Hematopoietic multipotent progenitor cell treated with erythropoietin and hydrocortisone succinate and interleukin-3 and kit ligand, for 8 days (in vitro differentiated cells): ENCODE data around the gene ARHGAP42.

Experiments
- DNase-seq: peaks from one replicate; pipeline ENCODE4 v3.0.0-alpha.2; 2015

Gene ARHGAP42

GRCh38 chr11:100808904-100809491, 121.9 kb downstream of the ARHGAP42 start:
- DNase-seq = peak; percentile 95

DNA sequence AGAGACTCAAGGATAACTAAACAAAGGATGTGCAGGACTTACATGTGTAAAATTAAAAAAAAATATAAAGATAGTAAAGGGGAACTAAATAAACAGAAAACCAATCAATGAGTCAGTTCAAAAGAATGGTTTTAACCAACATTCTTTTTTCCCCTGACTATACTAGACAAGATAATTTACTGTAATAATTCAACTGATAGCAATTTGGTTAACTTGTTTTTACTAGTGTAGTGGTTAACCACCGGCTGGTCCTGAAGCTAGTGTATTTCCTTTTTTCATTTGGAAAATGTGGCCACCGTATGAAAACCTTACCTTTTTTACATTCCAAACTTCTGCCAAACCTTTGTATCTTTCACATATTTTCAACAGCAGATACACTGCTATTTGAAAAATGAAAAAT, 123.1 kb downstream of the ARHGAP42 start:
- DNase-seq = no peak

DNA sequence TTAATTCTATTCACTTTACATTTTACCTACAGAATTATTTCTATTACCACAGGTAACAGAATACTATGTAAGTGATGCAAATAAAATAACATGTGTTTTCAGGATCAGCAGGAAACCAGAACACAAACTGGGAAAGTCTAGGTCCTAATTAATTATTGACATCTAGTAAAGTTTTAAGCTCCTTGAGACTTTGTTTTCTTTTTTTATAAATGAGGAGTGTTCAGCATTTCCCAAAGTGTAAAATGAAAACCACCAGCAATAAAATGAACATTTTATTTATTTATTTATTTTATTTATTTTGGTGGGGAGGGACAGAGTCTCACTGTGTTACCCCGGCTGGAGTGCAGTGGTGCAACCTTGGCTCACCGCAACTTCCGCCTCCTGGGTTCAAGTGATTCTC, 123.6 kb downstream of the ARHGAP42 start:
- no peak for DNase-seq

DNA sequence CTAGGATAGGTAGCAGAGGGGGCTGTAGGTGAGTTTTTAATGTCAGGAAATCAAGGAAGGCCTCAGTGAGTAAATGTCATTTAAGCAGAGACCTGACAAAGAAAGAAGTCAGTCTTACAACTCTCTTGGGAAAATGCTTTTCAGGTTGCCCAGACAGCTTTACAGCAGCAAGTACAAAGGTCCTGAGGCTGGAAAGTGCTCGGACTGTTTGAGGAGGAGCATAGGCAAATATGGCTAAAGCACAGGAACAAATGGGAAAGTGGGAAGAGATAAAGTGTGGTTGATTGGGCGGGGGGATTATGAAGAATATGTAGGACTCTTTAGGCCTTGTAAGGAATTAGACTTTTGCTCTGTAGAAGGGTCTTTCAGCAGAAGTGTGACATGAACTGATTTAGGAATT, 125.4 kb downstream of the ARHGAP42 start:
- DNase-seq = no peak

GRCh38 chr11:100815787-100816330, 128.8 kb downstream of the ARHGAP42 start:
- DNase-seq = no peak

DNA sequence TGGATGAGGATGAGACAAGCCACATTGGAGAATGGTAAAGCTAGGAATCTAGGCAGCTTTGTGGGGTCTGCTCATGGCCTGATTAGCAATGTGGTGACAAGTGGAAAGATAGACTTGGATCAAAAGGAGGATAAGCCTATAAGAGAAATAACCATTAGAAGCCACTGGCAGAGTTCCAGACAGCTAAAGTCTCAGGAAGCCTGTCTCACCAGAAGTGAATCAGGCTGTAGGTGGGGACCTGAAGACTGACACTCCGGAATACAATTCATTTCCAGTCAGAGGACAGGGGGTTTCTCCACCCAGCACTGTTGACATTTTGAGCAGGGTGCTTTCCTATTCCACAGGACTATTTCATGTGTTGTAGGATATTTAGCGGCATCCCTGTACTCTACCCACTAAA, 129.7 kb downstream of the ARHGAP42 start:
- DNase-seq = peak; percentile 24

- no peak for DNase-seq
Measured at GRCh38 chr11:100817620-100818019, 130.5 kb downstream of the ARHGAP42 start.

DNA sequence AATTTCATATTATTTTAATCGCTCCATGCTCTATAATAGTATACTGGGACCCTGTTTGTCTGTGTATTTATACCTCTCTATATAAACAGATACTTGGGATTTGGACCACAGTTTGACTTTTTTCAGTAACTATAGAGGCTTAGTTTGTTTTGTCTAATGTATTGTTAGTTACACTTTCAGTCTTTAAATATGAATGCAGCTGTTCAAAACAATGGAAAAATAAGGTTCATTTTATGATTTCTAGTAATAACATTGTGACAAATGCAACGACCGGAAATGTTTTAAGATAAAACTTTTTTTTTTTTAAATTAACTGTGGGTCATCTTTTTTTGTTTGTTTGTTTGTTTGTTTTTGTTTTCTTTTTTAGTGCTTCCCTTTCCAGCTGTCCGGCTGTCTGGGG, 133.5 kb downstream of the ARHGAP42 start:
- DNase-seq = no peak

DNA sequence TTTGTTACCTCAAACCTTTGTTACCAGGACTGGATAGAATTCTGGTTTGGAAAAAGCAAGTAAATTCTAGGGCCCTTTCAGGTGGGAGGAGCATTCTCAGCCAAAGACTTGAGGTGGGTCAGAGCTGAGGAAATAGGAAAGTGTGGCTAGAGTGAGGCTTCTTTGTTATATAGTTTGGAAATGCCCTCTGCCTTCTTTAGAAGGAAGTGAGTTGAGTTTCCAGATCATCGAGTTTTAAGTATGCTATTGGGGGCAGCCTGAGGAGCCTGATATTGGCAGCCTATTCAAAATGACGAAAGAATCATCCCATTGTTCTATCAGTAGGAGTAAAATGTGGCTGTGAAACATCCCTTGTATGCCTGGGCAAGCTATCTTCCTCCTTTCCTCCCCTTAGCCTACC, 134.1 kb downstream of the ARHGAP42 start:
- DNase-seq = no peak

DNA sequence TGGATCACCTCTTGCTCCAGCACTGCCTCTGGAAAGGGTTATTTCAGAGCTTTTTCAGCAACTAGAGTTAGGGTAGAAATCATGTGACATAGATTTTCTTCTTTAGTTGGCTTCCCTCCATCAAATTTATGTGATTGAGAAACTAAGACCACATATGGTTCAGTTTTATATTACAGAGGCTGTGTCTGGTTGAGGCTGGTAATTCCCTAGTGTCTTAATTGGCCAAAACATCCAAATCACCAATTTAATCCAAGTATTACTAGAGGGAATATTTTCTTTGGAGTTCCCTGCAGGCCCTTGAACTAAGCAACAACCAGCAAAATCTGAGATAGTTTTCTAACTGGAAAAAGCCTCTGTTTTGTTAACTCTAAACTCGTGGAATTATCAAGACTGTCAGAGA, 136.3 kb downstream of the ARHGAP42 start:
- no peak for DNase-seq

DNA sequence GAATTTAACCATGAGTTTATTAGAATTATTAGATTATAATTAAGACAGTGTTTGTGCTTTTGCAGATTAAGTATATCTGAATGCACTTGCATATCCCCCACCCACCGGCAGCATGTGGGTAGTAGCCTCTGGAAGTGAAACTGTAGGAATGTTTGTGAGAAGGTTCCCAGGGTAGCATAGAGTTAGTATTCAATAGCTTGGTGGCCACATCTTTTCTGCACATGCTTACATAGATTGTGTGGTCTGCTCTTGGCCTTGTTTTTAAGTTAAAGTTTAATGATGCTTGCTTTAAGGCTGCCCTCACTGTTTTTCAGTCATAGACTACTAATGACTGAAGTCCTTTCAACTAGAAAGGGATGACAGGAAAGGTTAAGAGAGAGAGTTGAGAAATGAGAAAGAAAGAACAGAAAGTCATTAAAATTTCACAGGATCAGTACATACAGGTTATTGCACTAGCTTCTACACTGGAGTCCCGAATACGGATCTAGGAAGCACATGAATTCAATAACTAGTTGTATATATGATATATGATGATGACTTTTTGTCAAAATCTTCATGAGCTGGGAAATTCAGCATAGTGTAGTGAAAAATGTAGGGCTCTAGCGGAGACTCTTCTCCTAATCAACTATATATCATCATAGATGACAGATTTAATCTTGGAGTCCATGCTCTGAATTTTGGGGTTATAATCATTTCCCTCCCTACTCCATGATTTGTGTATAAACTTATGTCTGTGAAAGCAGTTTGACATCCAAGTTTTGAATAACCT, 137.1 kb downstream of the ARHGAP42 start:
- no peak for DNase-seq

- DNase-seq = no peak
Measured at GRCh38 chr11:100825626-100826025, 138.5 kb downstream of the ARHGAP42 start.

DNA sequence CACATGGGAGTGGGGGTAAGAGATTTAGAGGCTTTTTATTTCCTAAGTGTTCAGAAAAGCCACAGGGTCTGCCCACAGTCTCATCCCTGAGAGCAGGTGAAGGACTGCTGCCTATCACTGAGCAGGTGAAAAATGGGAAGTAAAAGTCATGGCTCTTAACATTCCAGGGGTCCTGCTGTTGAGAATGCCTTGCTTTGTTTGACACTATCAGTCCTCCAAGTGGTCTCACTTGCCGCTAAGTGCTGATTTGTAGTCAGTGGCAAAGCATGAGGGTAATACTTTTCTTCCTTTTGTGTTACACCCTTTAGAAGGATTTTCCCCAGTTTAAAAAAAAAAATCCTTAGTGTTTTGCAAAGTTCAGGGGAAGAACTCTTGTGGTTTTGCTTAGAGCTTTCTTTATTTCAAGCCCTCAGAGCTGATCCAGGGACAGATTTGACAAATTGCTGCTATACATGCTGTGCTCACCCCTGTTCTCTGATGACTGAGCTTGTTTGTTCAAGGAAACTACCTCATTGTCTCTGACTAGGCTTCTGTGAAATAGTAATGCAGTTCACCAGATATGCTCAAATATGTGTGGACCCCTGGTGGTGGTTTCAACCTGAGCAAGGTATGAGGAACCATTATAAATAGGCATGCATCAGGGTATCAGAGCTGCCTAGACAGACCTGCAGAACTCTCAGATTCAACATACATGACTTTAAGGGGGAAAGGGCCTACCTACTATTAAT, 141.0 kb downstream of the ARHGAP42 start:
- DNase-seq = peak; percentile 29

DNA sequence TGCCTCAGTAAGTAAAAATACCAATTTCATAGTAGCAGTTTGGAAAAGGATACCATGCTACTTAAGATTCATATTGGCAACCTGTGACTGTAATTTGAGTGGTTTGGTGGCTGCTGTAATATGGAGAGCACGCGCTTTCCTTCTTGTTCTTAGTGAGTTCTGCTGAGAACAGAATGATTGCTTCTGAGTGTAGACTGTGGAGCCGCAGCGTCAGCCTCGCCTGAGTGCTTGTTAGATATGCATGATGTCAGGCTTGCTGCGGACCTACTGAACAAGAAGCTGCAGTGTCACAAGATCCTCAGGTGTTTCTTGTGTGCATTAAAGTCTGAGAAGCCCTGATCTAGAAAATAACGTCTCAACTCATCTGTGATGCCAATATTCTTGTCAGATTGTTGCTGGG, 143.2 kb downstream of the ARHGAP42 start:
- no peak for DNase-seq

DNA sequence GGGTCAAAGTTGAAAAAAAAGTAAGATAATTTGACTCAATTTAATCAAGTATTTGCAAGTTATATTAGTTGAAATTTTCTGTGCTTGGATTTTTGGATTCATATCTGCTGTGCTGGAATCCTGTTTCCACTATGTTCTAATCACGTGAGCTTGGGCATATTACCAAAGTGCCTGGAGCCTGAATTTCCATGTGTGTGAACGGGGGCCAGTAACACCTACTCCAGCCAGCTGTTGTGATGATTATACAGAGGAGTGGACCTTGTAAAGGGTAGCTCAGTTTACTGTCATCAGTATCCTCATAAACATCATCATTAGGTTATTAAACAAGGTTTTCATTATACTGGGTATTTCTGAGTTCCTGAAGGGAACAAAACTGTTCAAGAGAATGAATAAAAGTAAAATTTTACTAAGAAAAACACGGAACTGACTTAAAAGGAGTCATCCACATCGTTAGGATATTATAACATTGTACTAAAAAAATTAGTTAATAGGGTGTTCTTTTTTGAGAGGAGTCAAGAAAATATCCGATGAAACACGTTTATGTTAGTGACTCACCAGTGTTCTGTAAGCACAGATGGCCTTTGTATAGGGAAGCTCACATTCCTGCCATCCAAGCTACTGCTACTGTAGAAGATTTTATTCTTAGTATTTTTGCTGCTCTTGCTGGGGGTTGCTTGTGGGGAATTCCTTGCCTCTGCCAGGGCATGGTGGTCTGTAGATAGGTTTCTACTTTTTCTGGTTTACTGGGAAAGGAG, 144.1 kb downstream of the ARHGAP42 start:
- DNase-seq = no peak

DNA sequence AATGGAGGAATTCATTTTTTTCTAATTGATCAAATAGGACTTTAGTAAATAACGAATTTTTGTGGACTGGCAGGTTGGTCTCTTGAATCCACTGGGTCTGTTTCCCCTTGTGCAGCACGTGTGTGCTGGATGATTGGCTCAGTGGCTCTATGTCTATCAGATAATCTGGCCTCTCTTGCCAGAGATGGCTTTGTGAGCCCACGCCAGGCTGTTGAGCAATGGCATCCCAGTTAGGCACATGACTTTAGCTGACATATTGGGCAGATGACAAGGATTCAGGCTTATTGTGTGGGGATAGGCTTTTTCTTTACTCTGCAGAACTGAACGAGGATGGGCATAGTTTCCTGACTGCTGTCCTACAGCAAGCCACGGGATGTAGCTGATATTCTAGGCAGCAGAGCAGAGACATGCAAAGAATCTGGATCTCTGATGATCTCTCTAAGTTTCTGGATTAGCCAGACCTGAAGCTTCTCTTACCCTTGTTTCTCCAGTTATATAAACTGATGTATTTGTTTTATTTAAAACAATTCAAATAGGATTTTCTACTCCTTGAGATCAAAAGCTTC, 144.9 kb downstream of the ARHGAP42 start:
- DNase-seq = no peak

GRCh38 chr11:100832829-100833228, 145.7 kb downstream of the ARHGAP42 start:
- DNase-seq = no peak

GRCh38 chr11:100833276-100833675, 146.2 kb downstream of the ARHGAP42 start:
- no peak for DNase-seq

DNA sequence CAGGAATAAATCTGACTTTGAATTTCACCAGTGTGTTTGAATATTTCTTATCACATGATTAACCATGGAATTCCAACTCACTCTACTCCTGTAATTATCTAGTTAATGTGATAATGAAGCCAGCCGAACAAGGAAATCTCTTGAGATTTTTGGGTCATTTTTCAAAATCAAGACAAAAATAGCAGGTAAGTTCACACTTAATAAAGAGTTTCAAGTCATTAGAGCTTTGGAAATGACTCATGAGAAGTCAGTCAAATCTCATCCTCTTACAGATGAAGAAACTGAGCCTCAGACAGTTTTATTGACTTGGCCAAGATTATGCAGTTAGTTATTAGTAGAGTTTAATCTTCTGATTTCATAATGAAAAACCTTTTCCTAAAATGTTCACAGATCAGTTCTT, 148.8 kb downstream of the ARHGAP42 start:
- DNase-seq = no peak

DNA sequence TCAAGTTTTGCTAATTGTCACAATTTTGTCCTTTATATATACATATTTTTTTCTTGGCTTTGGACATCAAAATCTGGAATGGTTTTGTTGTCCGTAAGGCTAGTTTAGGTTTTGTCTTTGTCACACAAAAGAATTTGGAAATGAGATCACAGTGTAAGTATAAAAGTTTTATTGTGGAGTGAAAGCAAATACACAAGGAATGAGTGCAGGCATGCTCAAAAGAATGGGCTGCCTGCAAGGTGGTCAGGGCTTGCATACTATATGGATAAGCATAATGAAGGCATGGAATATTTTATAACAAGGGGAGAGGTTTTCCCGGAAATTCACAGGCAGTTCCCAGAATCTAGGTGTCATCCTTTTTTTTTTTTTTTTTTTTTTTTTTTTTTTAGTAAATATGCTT, 150.2 kb downstream of the ARHGAP42 start:
- DNase-seq = no peak

- DNase-seq = no peak
Measured at GRCh38 chr11:100841711-100842407, 154.8 kb downstream of the ARHGAP42 start.

DNA sequence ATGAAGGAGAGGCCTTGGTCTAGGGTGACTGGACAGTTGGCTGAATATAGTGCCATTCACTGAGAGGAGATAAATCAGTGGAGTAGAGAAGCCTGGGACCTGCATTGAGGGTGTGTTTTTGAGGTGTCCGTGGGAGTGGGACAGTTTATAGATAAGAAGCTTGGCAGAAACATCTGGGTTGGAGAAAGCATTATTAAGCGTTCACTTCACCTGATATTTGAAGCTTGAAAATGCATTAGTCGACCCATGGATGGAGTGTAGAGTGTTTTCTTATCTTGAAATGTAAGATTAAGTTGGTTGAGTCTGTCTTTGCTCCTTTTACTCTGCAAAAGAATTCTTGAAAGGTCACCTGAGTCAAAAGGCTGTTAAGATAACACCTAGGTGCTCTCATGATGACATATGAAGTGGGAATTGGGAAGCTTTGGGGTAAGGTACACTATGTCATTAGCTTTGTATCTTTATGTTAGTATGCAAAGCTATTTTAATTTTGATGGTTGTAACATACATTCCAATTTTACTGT, 160.7 kb downstream of the ARHGAP42 start:
- no peak for DNase-seq
